Keratinocyte (primary cell): Measurements from ENCODE around the gene DAPL1. TPM values are rescaled to one million over a fixed set of nuclear protein-coding genes. Genes with fewer than 3 reads are reported as not detected.

Experiments
- DNase-seq: peaks from one replicate; pipeline ENCODE4 v3.0.0-alpha.2; 2011; ENCODE audit warnings: low read depth, missing footprints, low spot score
- FAIRE-seq: peaks from 2 replicates; lab custom pipeline; 2011; peaks lifted over from hg19 to GRCh38; lab: Jason Lieb, UNC
- H2AFZ ChIP-seq: 2 replicates; pipeline ENCODE4 v1.6.0; 2012; ENCODE audit warnings: low read length, control low read depth, inconsistent platforms; ENCODE audit not compliant: control insufficient read depth
- H3K27ac ChIP-seq: 2 replicates; pipeline ENCODE4 v1.5.1; 2011; ENCODE audit warnings: low read length; ENCODE audit not compliant: control insufficient read depth, insufficient read depth
- H3K27me3 ChIP-seq: 3 replicates; pipeline ENCODE4 v1.6.0; 2011; ENCODE audit warnings: low read length; ENCODE audit not compliant: control insufficient read depth, insufficient read depth; ENCODE audit errors: extremely low read depth
- H3K36me3 ChIP-seq, 2 experiments: 2 replicates in 1 of 2; 3 replicates in 1 of 2; pipeline ENCODE4 v1.5.1; 2011; ENCODE audit warnings: low read length in 2 of 2, mild to moderate bottlenecking in 1 of 2; ENCODE audit not compliant: control insufficient read depth in 2 of 2, insufficient read depth in 2 of 2; ENCODE audit errors: extremely low read depth in 1 of 2
- H3K4me1 ChIP-seq: 3 replicates; pipeline ENCODE4 v1.5.1; 2011; ENCODE audit warnings: low read length; ENCODE audit not compliant: control insufficient read depth, insufficient read depth; ENCODE audit errors: extremely low read depth
- H3K4me2 ChIP-seq: 3 replicates; pipeline ENCODE4 v1.6.0; 2011; ENCODE audit warnings: low read depth, low read length; ENCODE audit not compliant: control insufficient read depth, insufficient read depth; ENCODE audit errors: extremely low read depth
- H3K4me3 ChIP-seq, 3 experiments: fragments of 200-600 bp in 1 of 3; sonication (generic) in 1 of 3; 2 replicates in 2 of 3; 3 replicates in 1 of 3; pipeline ENCODE4 v1.5.1; 2011 to 2016; ENCODE audit warnings: low read length in 3 of 3, mild to moderate bottlenecking in 3 of 3, control low read depth in 2 of 3, inconsistent platforms in 1 of 3, low read depth in 1 of 3, mixed read lengths in 1 of 3, mixed run types in 1 of 3, moderate library complexity in 1 of 3; ENCODE audit not compliant: control insufficient read depth in 2 of 3, insufficient read depth in 2 of 3; ENCODE audit errors: extremely low read depth in 1 of 3
- H3K79me2 ChIP-seq: 2 replicates; pipeline ENCODE4 v1.6.0; 2012; ENCODE audit warnings: low read length; ENCODE audit not compliant: control insufficient read depth, insufficient read depth
- H3K9ac ChIP-seq: 3 replicates; pipeline ENCODE4 v1.6.0; 2011; ENCODE audit warnings: low read length; ENCODE audit not compliant: control insufficient read depth, insufficient read depth; ENCODE audit errors: extremely low read depth
- H3K9me1 ChIP-seq: 3 replicates; pipeline ENCODE4 v1.6.0; 2011; ENCODE audit warnings: low read length; ENCODE audit not compliant: control insufficient read depth, insufficient read depth; ENCODE audit errors: extremely low read depth
- H3K9me3 ChIP-seq: 2 replicates; pipeline ENCODE4 v1.5.1; 2012; ENCODE audit warnings: low read depth, low read length; ENCODE audit not compliant: control insufficient read depth
- H4K20me1 ChIP-seq: 3 replicates; pipeline ENCODE4 v1.6.0; 2011; ENCODE audit warnings: low read length; ENCODE audit not compliant: control insufficient read depth, insufficient read depth; ENCODE audit errors: extremely low read depth
- CTCF ChIP-seq, 3 experiments: IDR thresholded peaks in 1 of 3; conservative IDR thresholded peaks in 1 of 3; optimal IDR thresholded peaks in 1 of 3; 2 replicates in 2 of 3; 3 replicates in 1 of 3; pipeline versions ENCODE3 to v1.5.1; 2011; ENCODE audit warnings: low read length in 3 of 3, mild to moderate bottlenecking in 3 of 3, moderate library complexity in 2 of 3, control low read depth in 1 of 3, inconsistent platforms in 1 of 3; ENCODE audit not compliant: insufficient read depth in 2 of 3; ENCODE audit errors: extremely low read depth in 1 of 3
- EZH2 ChIP-seq: IDR thresholded peaks from one replicate; pipeline ENCODE4 v1.6.1; 2012; ENCODE audit warnings: inconsistent platforms, mild to moderate bottlenecking, low read length, moderate library complexity
- dilution Hi-C: fragments of 300-500 bp; cut with MboI; formaldehyde crosslinking; loops from one replicate; pipeline ENCODE4 v1.7.0; 2020; ENCODE audit warnings: low sequenced_read_pairs; ENCODE audit not compliant: extremely low pct_ligation_motif_present
- polyA minus RNA-seq, 3 experiments: library from RNA; depleted of rRNA, polyadenylated mRNA; stranded (reverse); fragments of >200 nt; gene quantifications; 1 replicate in 1 of 3; 2 replicates in 1 of 3; 3 replicates in 1 of 3; pipeline ENCODE4 v1.2.3, GENCODE V29; 2011
- polyA plus RNA-seq, 5 experiments: library from polyadenylated mRNA; depleted of rRNA in 3 of 5; stranded (reverse) in 3 of 5; stranded (forward) in 1 of 5; unstranded in 1 of 5; fragments of >200 nt; gene quantifications; 1 replicate in 1 of 5; 2 replicates in 3 of 5; 3 replicates in 1 of 5; pipeline versions ENCODE4 v1.2.1 to v1.2.3, GENCODE V29; 2011 to 2012; ENCODE audit warnings: missing spikeins in 2 of 5, low read depth in 1 of 5, low replicate concordance in 1 of 5

The DAPL1 gene, protein sequence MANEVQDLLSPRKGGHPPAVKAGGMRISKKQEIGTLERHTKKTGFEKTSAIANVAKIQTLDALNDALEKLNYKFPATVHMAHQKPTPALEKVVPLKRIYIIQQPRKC
- polyA plus RNA-seq (1.1 to 5.9 TPM (median 4.8 TPM) in 3 replicates), polyA minus RNA-seq (1.9 TPM in 1 of 3 replicates, not detected in the others)
- 4.4 TPM for polyA plus RNA-seq (2011; ENCODE audit: low read depth)
- polyA plus RNA-seq (2011; cell fraction: cytosol; rRNA removed) = 3.6 TPM in 2 replicates
- 1.2 and 1.8 TPM in 2 replicates for polyA plus RNA-seq (2011; cell fraction: nucleus; rRNA removed)
- 1.2 and 42.0 TPM in 2 replicates for polyA plus RNA-seq (2012; ENCODE audit: low replicate concordance)
- polyA minus RNA-seq (2011; cell fraction: cytosol; rRNA and poly(A)+ RNA removed) = not detected
- not detected in 2 replicates for polyA minus RNA-seq (2011; cell fraction: nucleus; rRNA and poly(A)+ RNA removed)

DNA sequence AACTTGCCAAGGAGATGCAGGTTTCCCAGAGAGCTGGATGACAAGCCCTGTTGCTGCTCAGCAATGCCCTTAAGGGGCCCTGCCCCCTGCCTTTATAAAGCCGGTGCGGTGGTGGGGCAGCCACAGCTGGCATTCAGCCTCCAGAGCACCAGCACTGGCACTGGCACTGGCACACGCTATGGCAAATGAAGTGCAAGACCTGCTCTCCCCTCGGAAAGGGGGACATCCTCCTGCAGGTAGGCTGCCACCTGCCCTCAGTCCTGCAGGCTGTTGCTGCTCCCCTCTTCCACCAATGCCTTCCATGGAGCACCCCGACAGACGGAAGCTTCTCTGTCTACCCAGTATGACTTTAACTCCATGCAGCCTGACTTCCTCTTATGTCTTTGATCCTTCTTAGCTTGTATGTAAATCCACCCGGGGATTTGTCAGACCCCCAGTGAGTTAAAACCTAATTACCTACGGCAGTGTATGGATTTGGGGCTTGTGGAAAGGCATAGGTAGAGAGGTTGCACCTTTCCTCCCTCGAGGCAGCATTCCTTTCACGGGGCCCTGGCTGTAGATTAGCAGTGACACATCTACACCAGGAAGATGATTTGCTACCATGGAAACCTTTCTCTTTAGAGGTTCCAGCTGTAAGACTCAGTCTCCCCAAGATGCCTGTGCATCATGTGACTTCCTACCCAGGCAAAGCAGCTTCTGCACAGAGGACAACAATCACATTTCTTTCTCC lies at the start of gene DAPL1:
Gene DAPL1, plus strand, starts transcription at position 123 of the 730 bp plus-strand sequence. Its CDS starts 56 bp downstream, at position 179.
- Histone ChIP-seq H3K36me3 (no peaks in the 10 kb centered on the region), H2AFZ (peak within 1 kb of the TSS; percentile 45), H3K4me3 (no peak within 1 kb of the TSS), H3K9me1 (no peaks in the 10 kb centered on the region), H3K9ac (no peak within 1 kb of the TSS), H3K27ac (no peak within 1 kb of the TSS), H3K4me1 (peaks cover 28% of the 10 kb centered on the region), H3K4me2 (peak within 1 kb of the TSS; percentile 37), H3K27me3 (no peaks in the 10 kb centered on the region), H4K20me1 (no peaks in the 10 kb centered on the region), H3K79me2 (no peaks in the 10 kb centered on the region), H3K9me3 (no peaks in the 10 kb centered on the region)
- dilution Hi-C loops = no loop called here
- FAIRE-seq = peak; percentile 43
- TF ChIP-seq CTCF (optimal IDR thresholded peaks at IDR 0.05 in 1 of 3, IDR thresholded peaks at IDR 0.05 in 1 of 3, conservative IDR thresholded peaks at IDR 0.05 in 1 of 3; ENCODE audit: extremely low read depth in 1 of 3, insufficient read depth in 2 of 3, low read length in 3 of 3) = no peak
- TF ChIP-seq EZH2 = no peak
- no peak for DNase-seq

- no peaks in the 10 kb centered on the region for H3K9me1 ChIP-seq
- TF ChIP-seq EZH2 (no peak), CTCF (optimal IDR thresholded peaks at IDR 0.05 in 1 of 3, IDR thresholded peaks at IDR 0.05 in 1 of 3, conservative IDR thresholded peaks at IDR 0.05 in 1 of 3; ENCODE audit: extremely low read depth in 1 of 3, insufficient read depth in 2 of 3, low read length in 3 of 3) (peak in 1 of 3 experiments; percentile 8)
- no peaks in the 10 kb centered on the region for H4K20me1 ChIP-seq
- H3K27ac ChIP-seq = no peak overlapping the region
- H2AFZ ChIP-seq = no peak overlapping the region
- no peak overlapping the region for H3K4me3 ChIP-seq
- H3K27me3 ChIP-seq = peaks cover 5% of the 10 kb centered on the region
- no peak overlapping the region for H3K4me2 ChIP-seq
- no peaks in the 10 kb centered on the region for H3K79me2 ChIP-seq
- no peak for FAIRE-seq
- H3K4me1 ChIP-seq = no peaks in the 10 kb centered on the region
- DNase-seq = no peak
- no peaks in the 10 kb centered on the region for H3K9me3 ChIP-seq
- H3K9ac ChIP-seq = no peak overlapping the region
- dilution Hi-C loops = no loop called here
- H3K36me3 ChIP-seq = no peaks in the 10 kb centered on the region
Measured at GRCh38 chr2:158745866-158746382, 49.2 kb upstream of the DAPL1 start.
